OCI-LY3 (cell line): ENCODE results near the gene WARS2.

ENCODE experiments used
- EZH2phosphoT487 ChIP-seq: fragments of 200-600 bp; shearing (Covaris generic); IDR thresholded peaks from 2 replicates; pipeline ENCODE4 v1.6.1; 2018; ENCODE audit warnings: antibody characterized with exemption, mixed run types, low read depth
- TF ChIP-seq, protein P1 (sequence below): fragments of 200-600, 300-600 bp; sonication (generic); IDR thresholded peaks from 2 replicates; pipeline ENCODE4 v1.5.1; 2014; ENCODE audit warnings: antibody characterized with exemption, low read length, low read depth

GRCh38 chr1:119093721-119094120 is 46.7 kb downstream of the WARS2 start:
- TF ChIP-seq, protein P1, sequence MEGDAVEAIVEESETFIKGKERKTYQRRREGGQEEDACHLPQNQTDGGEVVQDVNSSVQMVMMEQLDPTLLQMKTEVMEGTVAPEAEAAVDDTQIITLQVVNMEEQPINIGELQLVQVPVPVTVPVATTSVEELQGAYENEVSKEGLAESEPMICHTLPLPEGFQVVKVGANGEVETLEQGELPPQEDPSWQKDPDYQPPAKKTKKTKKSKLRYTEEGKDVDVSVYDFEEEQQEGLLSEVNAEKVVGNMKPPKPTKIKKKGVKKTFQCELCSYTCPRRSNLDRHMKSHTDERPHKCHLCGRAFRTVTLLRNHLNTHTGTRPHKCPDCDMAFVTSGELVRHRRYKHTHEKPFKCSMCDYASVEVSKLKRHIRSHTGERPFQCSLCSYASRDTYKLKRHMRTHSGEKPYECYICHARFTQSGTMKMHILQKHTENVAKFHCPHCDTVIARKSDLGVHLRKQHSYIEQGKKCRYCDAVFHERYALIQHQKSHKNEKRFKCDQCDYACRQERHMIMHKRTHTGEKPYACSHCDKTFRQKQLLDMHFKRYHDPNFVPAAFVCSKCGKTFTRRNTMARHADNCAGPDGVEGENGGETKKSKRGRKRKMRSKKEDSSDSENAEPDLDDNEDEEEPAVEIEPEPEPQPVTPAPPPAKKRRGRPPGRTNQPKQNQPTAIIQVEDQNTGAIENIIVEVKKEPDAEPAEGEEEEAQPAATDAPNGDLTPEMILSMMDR: no peak
- TF ChIP-seq EZH2phosphoT487: no peak
